B cell (primary cell): Measurements from ENCODE around the gene OR51L1. TPM values are rescaled to one million over a fixed set of nuclear protein-coding genes. Genes with fewer than 3 reads are reported as not detected.

ENCODE experiments used
- ATAC-seq: fragments of 200-7000 bp; cut with Tn5 transposase; one replicate; pipeline ENCODE4 v1.10.0; 2021; ENCODE audit warnings: low read depth, mild to moderate bottlenecking, moderate number of reproducible peaks, moderate library complexity
- CTCF ChIA-PET: fragments of 350-600 bp; sonication (Branson Sonifier 250); formaldehyde crosslinking; loops from one replicate; lab custom pipeline; 2021; ENCODE audit warnings: antibody characterized with exemption, inconsistent platforms; lab: Charles Lee
- POLR2A ChIA-PET: fragments of 350-600 bp; sonication (Branson Sonifier 250); formaldehyde crosslinking; loops from one replicate; lab custom pipeline; 2021; ENCODE audit warnings: antibody characterized with exemption; lab: Charles Lee
- DNase-seq: peaks from one replicate; pipeline ENCODE4 v3.0.0; 2013
- H2AFZ ChIP-seq: 2 replicates; pipeline ENCODE4 v1.6.1; 2012; ENCODE audit warnings: mild to moderate bottlenecking, low read depth, low read length; ENCODE audit not compliant: insufficient read depth, poor library complexity, severe bottlenecking
- H3K27ac ChIP-seq, 2 donors: 1 replicate in 1 of 2; 2 replicates in 1 of 2; pipeline ENCODE4 v1.5.1; 2012 to 2013; ENCODE audit warnings: low read length in 2 of 2, mild to moderate bottlenecking in 2 of 2, moderate library complexity in 1 of 2
- H3K27me3 ChIP-seq, 4 experiments: fragments of 200-600 bp in 1 of 4; sonication (generic) in 1 of 4; replicated peaks in 1 of 4; 1 replicate in 2 of 4; 2 replicates in 2 of 4; pipeline versions ENCODE4 v1.6.1 to v1.7.0; 2013 to 2016; ENCODE audit warnings: low read length in 3 of 4, mild to moderate bottlenecking in 2 of 4, mixed read lengths in 1 of 4, moderate library complexity in 1 of 4; ENCODE audit not compliant: insufficient read depth in 4 of 4, control insufficient read depth in 3 of 4; ENCODE audit errors: control extremely low read depth in 1 of 4
- H3K36me3 ChIP-seq, 2 experiments: replicated peaks in 1 of 2; 1 replicate in 1 of 2; 2 replicates in 1 of 2; pipeline versions ENCODE4 v1.6.1 to v1.7.1; 2013; ENCODE audit warnings: low read length in 1 of 2; ENCODE audit not compliant: insufficient read depth in 2 of 2, control insufficient read depth in 1 of 2; ENCODE audit errors: control extremely low read depth in 1 of 2, extremely low read depth in 1 of 2
- H3K4me1 ChIP-seq, 2 donors: fragments of 200-600 bp in 1 of 2; sonication (generic) in 1 of 2; 1 replicate in 1 of 2; 2 replicates in 1 of 2; pipeline versions ENCODE4 v1.5.1 to v1.6.1; 2013 to 2017; ENCODE audit warnings: low read length in 2 of 2; ENCODE audit not compliant: control insufficient read depth in 2 of 2, insufficient read depth in 2 of 2
- H3K4me2 ChIP-seq: replicated peaks from 2 replicates; pipeline ENCODE3; 2012; ENCODE audit warnings: mild to moderate bottlenecking, low read depth, low read length; ENCODE audit not compliant: poor library complexity, severe bottlenecking
- H3K4me3 ChIP-seq, 5 experiments: fragments of 200-600 bp in 1 of 5; sonication (generic) in 1 of 5; 1 replicate in 3 of 5; 2 replicates in 2 of 5; pipeline versions ENCODE4 v1.5.1 to v1.7.0; 2011 to 2016; ENCODE audit warnings: low read length in 4 of 5, mild to moderate bottlenecking in 4 of 5, low read depth in 2 of 5, control low read depth in 1 of 5, moderate library complexity in 1 of 5; ENCODE audit not compliant: insufficient read depth in 1 of 5; ENCODE audit errors: control extremely low read depth in 1 of 5, extremely low read depth in 1 of 5
- H3K79me2 ChIP-seq: fragments of 200-600 bp; sonication (generic); one replicate; pipeline ENCODE4 v1.6.0; 2016; ENCODE audit warnings: low read length; ENCODE audit not compliant: control insufficient read depth, insufficient read depth
- H3K9ac ChIP-seq: fragments of 200-600 bp; sonication (generic); 2 replicates; pipeline ENCODE4 v1.6.1; 2017; ENCODE audit warnings: mild to moderate bottlenecking, low read length, moderate library complexity
- H3K9me3 ChIP-seq, 3 donors: one replicate each; pipeline versions ENCODE4 v1.6.1 to v1.7.1; 2013; ENCODE audit warnings: low read length in 2 of 3; ENCODE audit not compliant: control insufficient read depth in 2 of 3, insufficient read depth in 1 of 3; ENCODE audit errors: control extremely low read depth in 1 of 3
- H4K20me1 ChIP-seq: 2 replicates; pipeline ENCODE4 v1.6.0; 2012; ENCODE audit warnings: mild to moderate bottlenecking, low read length; ENCODE audit not compliant: insufficient read depth, control insufficient read depth, poor library complexity, severe bottlenecking
- H3K27ac Mint-ChIP-seq: one replicate; pipeline ENCODE4 v1.8.0; 2021; ENCODE audit warnings: mixed read lengths
- H3K27me3 Mint-ChIP-seq: one replicate; pipeline ENCODE4 v1.8.0; 2021; ENCODE audit warnings: mixed read lengths
- H3K4me1 Mint-ChIP-seq: one replicate; pipeline ENCODE4 v1.8.0; 2021; ENCODE audit warnings: mixed read lengths
- H3K4me3 Mint-ChIP-seq: one replicate; pipeline ENCODE4 v1.8.0; 2021; ENCODE audit warnings: mixed read lengths
- H3K9me3 Mint-ChIP-seq: one replicate; pipeline ENCODE4 v1.8.0; 2022; ENCODE audit warnings: mixed read lengths; ENCODE audit not compliant: insufficient read depth
- CTCF ChIP-seq: fragments of 200-600 bp; IDR thresholded peaks from one replicate; pipeline ENCODE4 v1.8.0; 2022; ENCODE audit warnings: antibody characterized with exemption, mild to moderate bottlenecking
- EZH2 ChIP-seq: IDR thresholded peaks from 2 replicates; pipeline ENCODE4 v1.6.1; 2012; ENCODE audit warnings: borderline replicate concordance, low read depth, mild to moderate bottlenecking, moderate library complexity, low read length; ENCODE audit not compliant: insufficient read depth, poor library complexity, severe bottlenecking
- whole genome bisulfite sequencing: methylation state at CpG from one replicate; pipeline ENCODE4 v1.1.5; 2013; ENCODE audit warnings: missing lambda C conversion rate; ENCODE audit not compliant: insufficient coverage; 5-methylcytosine and 5-hydroxymethylcytosine counted together
- intact Hi-C: fragments of 100-400 bp; cut with micrococcal nuclease; formaldehyde crosslinking; loops from one replicate; pipeline ENCODE4 v1.10.0; 2022
- polyA plus RNA-seq: library from polyadenylated mRNA; depleted of rRNA; stranded (reverse); fragments of >200 nt; gene quantifications from 2 replicates; pipeline ENCODE4 v1.2.3, GENCODE V29; 2012
- total RNA-seq, 2 donors: library from RNA; stranded (reverse); fragments of 120-200 nt in 1 of 2; gene quantifications; 1 replicate in 1 of 2; 2 replicates in 1 of 2; pipeline versions ENCODE4 v1.2.3 to v1.2.4, GENCODE V29; 2013 to 2022

Gene OR51L1
- total and polyA plus RNA-seq, 2 donors (not counting 1 experiment from before 2014, with no cell fraction given), result not detected

DNA sequence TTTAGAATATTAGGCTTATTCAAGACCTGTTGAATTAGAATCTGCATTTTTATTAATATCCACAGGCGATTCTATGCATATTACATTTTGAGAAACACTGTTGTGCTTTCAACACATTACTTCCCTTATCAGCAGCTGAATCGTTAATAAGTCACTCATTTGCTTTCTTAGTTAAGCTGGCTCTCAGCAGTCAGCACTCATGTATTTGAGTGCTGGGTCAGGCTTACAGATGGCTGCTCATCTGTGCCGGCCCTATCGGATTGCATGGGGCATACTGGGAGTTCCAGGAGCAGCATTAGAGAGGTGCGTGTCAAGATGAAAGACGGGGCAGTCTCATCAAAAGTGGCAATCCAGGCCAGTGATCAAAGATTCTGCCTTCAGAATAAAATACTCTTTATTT is 10.8 kb upstream of the OR51L1 start:
- 94% methylated on average over 5 of the region's 6 CpGs for WGBS
- no peaks in the 10 kb centered on the region for H3K27me3 ChIP-seq
- no peaks in the 10 kb centered on the region for H3K4me1 ChIP-seq
- no peak overlapping the region for H3K27ac ChIP-seq
- no peak overlapping the region for H3K9ac ChIP-seq
- ATAC-seq (no peak), DNase-seq (no peak)
- CTCF ChIA-PET, result no interaction called here
- H3K4me2 ChIP-seq, result no peak overlapping the region
- Mint-ChIP-seq H3K9me3 (no peaks in the 10 kb centered on the region), H3K27ac (no peak overlapping the region), H3K4me3 (no peak overlapping the region), H3K27me3 (no peaks in the 10 kb centered on the region), H3K4me1 (no peaks in the 10 kb centered on the region)
- H4K20me1 ChIP-seq, result no peaks in the 10 kb centered on the region
- no peaks in the 10 kb centered on the region for H3K36me3 ChIP-seq
- no peaks in the 10 kb centered on the region for H3K9me3 ChIP-seq
- intact Hi-C loops, result no loop called here
- TF ChIP-seq EZH2 (no peak), CTCF (no peak)
- POLR2A ChIA-PET, result no interaction called here
- H2AFZ ChIP-seq, result no peak overlapping the region
- H3K4me3 ChIP-seq, result no peak overlapping the region
- H3K79me2 ChIP-seq, result no peaks in the 10 kb centered on the region

DNA sequence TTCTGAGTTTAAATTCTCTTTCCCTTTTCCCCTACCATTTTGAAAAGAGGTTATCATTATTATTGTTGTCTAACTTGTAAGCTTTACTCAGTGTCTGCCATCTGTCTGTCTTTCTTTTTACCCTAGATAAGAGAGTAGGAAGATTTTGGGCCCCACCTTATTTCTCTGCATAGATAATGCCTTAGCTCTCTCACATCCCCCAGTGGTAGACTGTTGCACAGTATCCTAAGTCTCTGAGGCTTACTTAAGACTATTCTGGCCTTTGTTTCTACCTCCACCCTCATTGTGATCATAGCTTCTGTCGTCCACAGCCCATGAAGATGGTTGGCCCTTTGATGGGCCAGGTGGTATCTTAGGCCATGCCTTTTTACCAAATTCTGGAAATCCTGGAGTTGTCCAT is 3.6 kb upstream of the OR51L1 start:
- H3K9me3 Mint-ChIP-seq, result no peaks in the 10 kb centered on the region
- ATAC-seq, result no peak

More for the DNA sequence above, 3.6 kb upstream of the OR51L1 start:
- no peak overlapping the region for H3K27ac ChIP-seq
- no peaks in the 10 kb centered on the region for H3K36me3 ChIP-seq
- peaks cover 0 to 4% (median 0%) of the 10 kb centered on the region in 4 experiments for H3K27me3 ChIP-seq
- no peak overlapping the region for H3K4me3 ChIP-seq
- H4K20me1 ChIP-seq, result no peaks in the 10 kb centered on the region
- ChIA-PET CTCF (no interaction called here), POLR2A (no interaction called here)
- 88% methylated on average over 1 of the region's 1 CpG for WGBS
- intact Hi-C loops, result no loop called here
- TF ChIP-seq EZH2, result no peak
- TF ChIP-seq CTCF, result no peak
- H3K27me3 Mint-ChIP-seq, result peaks cover 11% of the 10 kb centered on the region
- H2AFZ ChIP-seq, result no peak overlapping the region
- DNase-seq, result no peak
- H3K4me1 Mint-ChIP-seq, result no peaks in the 10 kb centered on the region
- no peak overlapping the region for H3K4me2 ChIP-seq
- no peaks in the 10 kb centered on the region for H3K4me1 ChIP-seq
- H3K79me2 ChIP-seq, result no peaks in the 10 kb centered on the region
- H3K9me3 ChIP-seq, result no peaks in the 10 kb centered on the region
- no peak overlapping the region for H3K9ac ChIP-seq
- H3K27ac Mint-ChIP-seq, result no peak overlapping the region
- H3K4me3 Mint-ChIP-seq, result no peak overlapping the region
